Heart left ventricle (tissue), 16 donors: Measurements from ENCODE around the gene MAP3K5. TPM values are rescaled to one million over a fixed set of nuclear protein-coding genes. Genes with fewer than 3 reads are reported as not detected.

ENCODE experiments used
- ATAC-seq, 4 donors: fragments of 200-7000 bp; cut with Tn5 transposase; one replicate each; pipeline ENCODE4 v1.9.1; 2020 to 2022; ENCODE audit warnings: moderate library complexity in 4 of 4, mild to moderate bottlenecking in 3 of 4, moderate number of reproducible peaks in 1 of 4
- DNase-seq, 5 donors: peaks; one replicate each; pipeline ENCODE4 v3.0.0-alpha.2; 2020
- H3K27ac ChIP-seq, 12 donors: fragments of 200-600 bp; sonication (generic) in 4 of 12; one replicate each; pipeline versions ENCODE4 v1.5.0 to v1.8.0; 2016 to 2022; ENCODE audit warnings: mild to moderate bottlenecking in 2 of 12
- H3K27me3 ChIP-seq, 9 donors: fragments of 200-600 bp; sonication (generic) in 2 of 9; one replicate each; pipeline versions ENCODE4 v1.5.1 to v1.8.0; 2016 to 2022; ENCODE audit warnings: mild to moderate bottlenecking in 3 of 9
- H3K36me3 ChIP-seq, 9 donors: fragments of 200-600 bp; sonication (generic) in 2 of 9; one replicate each; pipeline versions ENCODE4 v1.5.0 to v1.8.0; 2018 to 2022; ENCODE audit warnings: mild to moderate bottlenecking in 2 of 9
- H3K4me1 ChIP-seq, 12 donors: fragments of 200-600 bp; sonication (generic) in 4 of 12; one replicate each; pipeline versions ENCODE4 v1.5.0 to v1.8.0; 2016 to 2022; ENCODE audit warnings: mild to moderate bottlenecking in 3 of 12
- H3K4me3 ChIP-seq, 12 donors: fragments of 200-600 bp; sonication (generic) in 4 of 12; one replicate each; pipeline versions ENCODE4 v1.5.0 to v1.8.0; 2017 to 2022; ENCODE audit warnings: mild to moderate bottlenecking in 9 of 12, moderate library complexity in 4 of 12
- H3K9me3 ChIP-seq, 12 donors: fragments of 200-600 bp; sonication (generic) in 4 of 12; one replicate each; pipeline versions ENCODE4 v1.5.0 to v1.8.0; 2016 to 2022; ENCODE audit warnings: mild to moderate bottlenecking in 1 of 12
- POLR2A ChIP-seq, 2 donors: fragments of 450-650 bp; IDR thresholded peaks; one replicate each; pipeline ENCODE4 v1.6.1; 2017; ENCODE audit warnings: antibody characterized with exemption in 2 of 2, mild to moderate bottlenecking in 2 of 2, moderate library complexity in 2 of 2
- WGBS, 4 donors: extraction: QIAGEN DNeasy Blood & Tissue Kit in 2 of 4; methylation state at CpG; one replicate each; pipeline versions ENCODE4 v1.1.5 to v1.1.7; 2013 to 2018; 5-methylcytosine and 5-hydroxymethylcytosine counted together
- intact Hi-C, 10 donors: fragments of 100-400 bp; cut with DNase I; formaldehyde crosslinking; loops; one replicate each; pipeline versions ENCODE4 v1.11.1 to v1.14.2; 2022
- polyA plus RNA-seq, 2 donors: library from polyadenylated mRNA; stranded (reverse); fragments of 200-250 nt; gene quantifications; one replicate each; pipeline ENCODE4 v1.2.3, GENCODE V29; 2013
- total RNA-seq, 9 donors: library from RNA; depleted of rRNA in 2 of 9; stranded (reverse); fragments of >200 nt in 2 of 9; fragmentation: NEBNext Ultra II Directional in 3 of 9; extraction: Animal tissue kit (Norgen Biotek cat#: 25700) in 3 of 9; gene quantifications; one replicate each; pipeline versions ENCODE4 v1.1.0 to v1.2.4, GENCODE V29; 2016 to 2023
- TF ChIP-seq, protein P1 (sequence below), 12 donors: fragments of 200-600 bp; sonication (generic) in 4 of 12; IDR thresholded peaks; one replicate each; pipeline versions ENCODE4 v1.5.0 to v1.8.0; 2018 to 2022; ENCODE audit warnings: antibody characterized with exemption in 12 of 12, mild to moderate bottlenecking in 5 of 12
- donor health status: ischemic (EF 13 %, LVEDD 7.1; RV severe dilation, severe dysfunction).
- donor health status: healthy with polysubstance abuse.
- donor health status: DM: no; HTN: yes; CAD: no.
- donor health status: DM: no; HTN: no; CAD: no.
- donor health status: ischemic (EF 25% LVEDD 6.9; RV normal size, moderate dysfunction).
- donor health status: ischemic (EF 25% LVEDD 5.7; RV mildly dilated, moderate dysfunction).
- donor health status: healthy.
- donor health status: DM: yes; HTN: yes; CAD: no.
- donor health status: ischemic (EF 35%, LVEDD 5.7; RV mildly dilated, moderate dysfunction).
- donor health status: nonischemic (EF 11% LVEDD 7.7; RV severe dilation, severe dysfunction).
- donor health status: DM: yes; HTN: yes; CAD: no.
- donor health status: PGD.
- donor health status: ischemic (EF 29% LVEDD 5.4; RV normal size, mild dysfunction).
- donor health status: nonischemic (EF 23%, LVEDD 6.1; RV moderate dilation, normal function).

MAP3K5 gene
- total and polyA plus RNA-seq, 11 donors: 7.1 to 34.1 (median 27.8) TPM

DNA sequence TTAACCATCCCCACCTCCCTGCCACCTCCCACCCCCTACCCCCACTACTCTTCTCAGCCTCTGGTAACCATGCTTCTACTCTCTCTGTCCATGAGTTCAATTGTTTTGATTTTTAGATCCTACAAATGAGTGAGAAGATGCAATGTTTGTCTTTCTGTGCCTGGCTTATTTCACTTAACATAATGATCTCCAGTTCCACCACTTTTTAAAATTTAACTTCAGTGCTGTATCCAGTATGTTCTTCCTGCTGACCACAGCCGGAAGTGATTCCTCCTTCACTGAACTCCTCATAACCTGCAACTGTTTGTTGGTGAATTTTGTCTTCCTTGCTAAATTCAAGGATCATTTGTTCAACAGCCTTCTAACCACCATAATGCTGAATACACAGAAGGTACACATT lies 245.9 kb downstream of the MAP3K5 start:
- intact Hi-C loops: loop anchor here in 2 of 10 donors (10.0 kb wide), 1 partner anchor 1042 kb away; no protein-coding TSS in a partner anchor

DNA sequence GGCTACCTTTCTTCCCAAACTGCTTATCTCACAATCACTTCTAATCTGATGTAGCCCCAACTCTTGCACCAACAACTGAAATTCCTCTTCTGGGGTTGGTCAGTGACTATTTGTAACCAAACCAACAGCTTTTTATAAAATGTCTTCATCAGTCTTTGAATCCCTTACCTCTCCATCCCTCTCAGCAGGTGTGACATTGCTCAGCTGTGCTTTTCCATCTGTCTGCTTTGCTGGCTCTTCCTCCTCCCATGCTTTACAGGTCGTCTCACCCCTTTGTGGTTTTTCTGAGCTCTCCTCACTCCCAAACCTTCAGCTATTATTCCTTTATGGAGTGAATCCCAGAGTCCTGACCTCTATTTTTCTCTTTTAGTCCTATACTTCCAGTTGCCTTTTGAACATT lies 248.0 kb downstream of the MAP3K5 start:
- Histone ChIP-seq H3K4me1 (peaks cover 0 to 6% (median 2%) of the 10 kb centered on the region in 12 donors), H3K4me3 (no peak overlapping the region), H3K36me3 (no peaks in the 10 kb centered on the region), H3K27me3 (peaks cover 0 to 17% (median under 1%) of the 10 kb centered on the region in 9 donors), H3K27ac (no peak overlapping the region), H3K9me3 (no peaks in the 10 kb centered on the region)
- no peak for TF ChIP-seq POLR2A (IDR thresholded peaks at IDR 0.05)
- TF ChIP-seq, protein P1, sequence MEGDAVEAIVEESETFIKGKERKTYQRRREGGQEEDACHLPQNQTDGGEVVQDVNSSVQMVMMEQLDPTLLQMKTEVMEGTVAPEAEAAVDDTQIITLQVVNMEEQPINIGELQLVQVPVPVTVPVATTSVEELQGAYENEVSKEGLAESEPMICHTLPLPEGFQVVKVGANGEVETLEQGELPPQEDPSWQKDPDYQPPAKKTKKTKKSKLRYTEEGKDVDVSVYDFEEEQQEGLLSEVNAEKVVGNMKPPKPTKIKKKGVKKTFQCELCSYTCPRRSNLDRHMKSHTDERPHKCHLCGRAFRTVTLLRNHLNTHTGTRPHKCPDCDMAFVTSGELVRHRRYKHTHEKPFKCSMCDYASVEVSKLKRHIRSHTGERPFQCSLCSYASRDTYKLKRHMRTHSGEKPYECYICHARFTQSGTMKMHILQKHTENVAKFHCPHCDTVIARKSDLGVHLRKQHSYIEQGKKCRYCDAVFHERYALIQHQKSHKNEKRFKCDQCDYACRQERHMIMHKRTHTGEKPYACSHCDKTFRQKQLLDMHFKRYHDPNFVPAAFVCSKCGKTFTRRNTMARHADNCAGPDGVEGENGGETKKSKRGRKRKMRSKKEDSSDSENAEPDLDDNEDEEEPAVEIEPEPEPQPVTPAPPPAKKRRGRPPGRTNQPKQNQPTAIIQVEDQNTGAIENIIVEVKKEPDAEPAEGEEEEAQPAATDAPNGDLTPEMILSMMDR (IDR thresholded peaks at IDR 0.05): no peak
- 34 to 44% (median 36%) methylated on average over 1 of the region's 1 CpG for WGBS, 4 donors
- intact Hi-C loops: loop anchor here in 2 of 10 donors (10.0 kb wide), 1 partner anchor 1040 kb away; no protein-coding TSS in a partner anchor
- DNase-seq (no peak), ATAC-seq (no peak)

More for the DNA sequence above, 245.9 kb downstream of the MAP3K5 start:
- TF ChIP-seq, protein P1 (IDR thresholded peaks at IDR 0.05): no peak
- no peak for TF ChIP-seq POLR2A (IDR thresholded peaks at IDR 0.05)
- H3K4me1 ChIP-seq: peaks cover 0 to 22% (median 14%) of the 10 kb centered on the region in 12 donors
- 76 to 88% (median 78%) methylated on average over 1 of the region's 1 CpG for WGBS, 4 donors
- no peaks in the 10 kb centered on the region for H3K9me3 ChIP-seq
- H3K27me3 ChIP-seq: peaks cover 0 to 37% (median 6%) of the 10 kb centered on the region in 9 donors
- DNase-seq: no peak
- no peaks in the 10 kb centered on the region for H3K36me3 ChIP-seq
- no peak for ATAC-seq
- H3K4me3 ChIP-seq: no peak overlapping the region
- H3K27ac ChIP-seq: no peak overlapping the region

DNA sequence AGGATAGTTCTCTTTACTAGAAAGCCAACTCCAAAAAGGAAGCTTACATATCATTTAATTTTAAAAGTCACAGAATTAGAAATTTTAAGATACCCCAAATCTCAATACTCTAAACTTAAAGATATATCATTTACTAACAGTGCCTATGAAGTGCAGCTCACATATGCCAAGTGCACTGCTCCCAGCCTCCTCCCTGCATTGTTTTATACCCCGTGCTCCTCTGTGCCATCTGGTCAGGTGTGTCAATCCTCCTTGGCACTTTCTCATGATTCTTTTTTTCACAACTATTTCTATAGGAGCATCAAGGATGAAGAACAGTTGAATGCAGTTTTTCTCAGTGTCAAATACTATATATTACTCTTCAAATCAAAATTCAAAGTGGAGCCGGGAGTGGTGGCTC lies 250.9 kb downstream of the MAP3K5 start:
- intact Hi-C loops: loop anchor here in 2 of 10 donors (10.0 kb wide), 1 partner anchor 1037 kb away; no protein-coding TSS in a partner anchor
- WGBS, 4 donors: 83 to 97% (median 92%) methylated on average over 2 of the region's 2 CpGs
- Histone ChIP-seq H3K36me3 (no peaks in the 10 kb centered on the region), H3K27ac (no peak overlapping the region), H3K9me3 (no peaks in the 10 kb centered on the region), H3K27me3 (no peaks in the 10 kb centered on the region), H3K4me1 (no peaks in the 10 kb centered on the region), H3K4me3 (no peak overlapping the region)
- ATAC-seq (no peak), DNase-seq (no peak)
- TF ChIP-seq, protein P1 (IDR thresholded peaks at IDR 0.05): no peak
- no peak for TF ChIP-seq POLR2A (IDR thresholded peaks at IDR 0.05)

DNA sequence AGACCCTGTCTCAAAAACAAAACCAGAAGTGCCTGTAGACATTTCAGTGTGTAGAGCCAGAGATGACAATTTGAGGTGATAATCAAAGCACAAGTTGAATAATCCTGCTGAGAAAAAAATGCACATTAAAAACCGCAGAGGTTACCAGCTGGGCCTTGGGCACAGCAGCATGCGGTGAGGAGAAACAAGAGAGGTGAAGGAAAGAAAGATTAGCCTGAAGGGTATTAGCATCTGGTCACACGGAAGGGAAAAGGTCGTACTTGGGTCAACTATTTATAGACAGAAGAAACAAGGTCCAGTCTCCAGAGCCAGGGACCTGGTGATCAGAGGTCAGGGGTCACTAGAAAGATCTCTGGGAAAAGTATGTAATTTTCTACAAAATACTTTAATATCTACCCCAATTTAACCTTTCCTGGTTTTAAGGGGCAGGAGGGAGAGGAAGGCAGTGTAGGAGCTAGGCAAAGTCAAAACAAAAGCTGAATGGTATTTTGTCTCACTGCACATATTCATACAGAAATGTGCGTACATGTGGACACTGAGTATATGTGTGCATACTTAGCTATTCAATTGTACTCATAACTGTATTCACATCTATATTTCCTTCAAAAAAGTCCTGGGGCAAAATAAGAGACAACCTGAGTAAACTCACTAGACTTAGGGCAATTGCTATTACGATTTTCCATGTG lies 252.2 kb downstream of the MAP3K5 start:
- Histone ChIP-seq H3K27me3 (no peaks in the 10 kb centered on the region), H3K27ac (no peak overlapping the region), H3K4me3 (no peak overlapping the region), H3K36me3 (no peaks in the 10 kb centered on the region), H3K9me3 (no peaks in the 10 kb centered on the region), H3K4me1 (no peaks in the 10 kb centered on the region)
- ATAC-seq: no peak
- intact Hi-C loops: loop anchor here in 2 of 10 donors (10.0 kb wide), 1 partner anchor 1035 kb away; no protein-coding TSS in a partner anchor
- 60 to 67% (median 63%) methylated on average over 6 of the region's 6 CpGs for WGBS, 4 donors
- TF ChIP-seq POLR2A (IDR thresholded peaks at IDR 0.05): no peak
- TF ChIP-seq, protein P1 (IDR thresholded peaks at IDR 0.05): no peak
- DNase-seq: no peak
